RWPE1 (cell line): Measurements from ENCODE around the gene PTTG2.
A peak's percentile ranks its signal among the peaks of the same experiment; 100 is the strongest.

Source experiments
- CTCF ChIA-PET: fragments of 350-600 bp; sonication (Branson Sonifier 250); formaldehyde crosslinking; extraction: SDS; loops from one replicate; lab custom pipeline; 2021; lab: Yijun Ruan, JAX
- POLR2A ChIA-PET: fragments of 400-600 bp; formaldehyde crosslinking; extraction: SDS; loops from one replicate; lab custom pipeline; 2020; ENCODE audit warnings: antibody characterized with exemption; ENCODE audit not compliant: low non-redundant PET; lab: Yijun Ruan, JAX
- DNase-seq: peaks from one replicate; pipeline ENCODE4 v3.0.0; 2012; ENCODE audit warnings: low spot score
- H3K27ac ChIP-seq: fragments of 450-650 bp; 2 replicates; pipeline ENCODE4 v1.5.1; 2017
- TF ChIP-seq, protein P1 (sequence below): fragments of 450-650 bp; conservative IDR thresholded peaks from 2 replicates; pipeline ENCODE4 v1.5.1; 2017; ENCODE audit warnings: low read depth, mild to moderate bottlenecking

PTTG2 gene

DNA sequence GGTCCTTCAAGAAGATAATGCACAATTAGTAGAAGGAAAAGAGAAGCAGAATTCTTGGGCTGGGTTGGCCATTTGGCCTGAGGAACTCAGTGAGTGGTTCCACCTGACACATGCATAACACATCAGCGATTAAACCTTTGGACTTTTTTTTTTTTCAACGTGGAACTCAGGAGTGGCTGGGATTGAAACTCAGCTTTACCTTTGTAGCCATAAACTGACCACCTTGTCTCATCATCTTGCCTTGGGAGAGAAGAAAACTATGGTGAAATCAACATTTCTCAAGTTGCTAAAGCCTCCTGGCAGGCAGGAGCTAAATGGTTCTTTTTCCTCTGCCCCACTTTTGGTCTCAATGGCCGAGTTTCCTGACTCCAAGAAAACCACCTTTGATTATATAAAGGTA, 16.3 kb downstream of the PTTG2 start:
- POLR2A ChIA-PET: interaction anchor here (1.2 kb wide), 1 partner anchor 79 kb away, joined by 3 read pairs; no protein-coding TSS in a partner anchor
- TF ChIP-seq, protein P1, sequence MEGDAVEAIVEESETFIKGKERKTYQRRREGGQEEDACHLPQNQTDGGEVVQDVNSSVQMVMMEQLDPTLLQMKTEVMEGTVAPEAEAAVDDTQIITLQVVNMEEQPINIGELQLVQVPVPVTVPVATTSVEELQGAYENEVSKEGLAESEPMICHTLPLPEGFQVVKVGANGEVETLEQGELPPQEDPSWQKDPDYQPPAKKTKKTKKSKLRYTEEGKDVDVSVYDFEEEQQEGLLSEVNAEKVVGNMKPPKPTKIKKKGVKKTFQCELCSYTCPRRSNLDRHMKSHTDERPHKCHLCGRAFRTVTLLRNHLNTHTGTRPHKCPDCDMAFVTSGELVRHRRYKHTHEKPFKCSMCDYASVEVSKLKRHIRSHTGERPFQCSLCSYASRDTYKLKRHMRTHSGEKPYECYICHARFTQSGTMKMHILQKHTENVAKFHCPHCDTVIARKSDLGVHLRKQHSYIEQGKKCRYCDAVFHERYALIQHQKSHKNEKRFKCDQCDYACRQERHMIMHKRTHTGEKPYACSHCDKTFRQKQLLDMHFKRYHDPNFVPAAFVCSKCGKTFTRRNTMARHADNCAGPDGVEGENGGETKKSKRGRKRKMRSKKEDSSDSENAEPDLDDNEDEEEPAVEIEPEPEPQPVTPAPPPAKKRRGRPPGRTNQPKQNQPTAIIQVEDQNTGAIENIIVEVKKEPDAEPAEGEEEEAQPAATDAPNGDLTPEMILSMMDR: no peak
- DNase-seq: no peak
- peak overlapping the region; percentile 75 for H3K27ac ChIP-seq
- CTCF ChIA-PET: interaction anchor here (0.6 to 0.9 kb wide), 7 partner anchors 10 to 1445 kb away, joined by 3 to 6 read pairs (median 3); no protein-coding TSS in a partner anchor

DNA sequence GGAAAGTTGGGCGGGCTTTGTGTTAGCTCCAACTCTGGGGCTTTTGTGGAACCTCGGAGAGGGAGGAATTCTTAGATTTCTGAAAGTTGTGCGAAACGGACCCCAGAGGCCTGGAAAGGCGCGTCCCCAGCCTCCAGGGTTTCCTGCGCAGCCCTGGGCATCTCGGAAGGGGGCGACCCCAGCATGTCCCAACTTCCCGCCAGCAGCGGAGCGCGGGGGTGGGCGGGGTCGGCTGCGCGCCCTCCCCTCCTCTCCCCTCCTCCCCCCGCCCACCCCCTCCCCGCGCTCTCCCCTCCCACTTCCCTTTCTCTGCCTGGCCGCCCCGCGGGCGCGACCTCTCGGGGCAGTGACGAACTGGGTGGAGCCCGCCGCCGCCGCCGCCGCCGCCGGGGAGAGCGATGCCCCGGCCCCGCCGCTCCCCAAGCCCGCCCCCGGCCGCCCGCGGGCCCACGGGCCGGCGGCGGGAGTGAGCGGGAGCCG, 16.8 kb downstream of the PTTG2 start:
- CTCF ChIA-PET: interaction anchor here (0.7 to 1.9 kb wide), 6 partner anchors 11 to 1445 kb away, joined by 3 to 7 read pairs (median 4); no protein-coding TSS in a partner anchor
- TF ChIP-seq, protein P1: no peak
- peak overlapping the region; percentile 75 for H3K27ac ChIP-seq
- DNase-seq: peak; percentile 60
- POLR2A ChIA-PET: interaction anchor here (1.2 kb wide), 1 partner anchor 80 kb away, joined by 3 read pairs; no protein-coding TSS in a partner anchor

DNA sequence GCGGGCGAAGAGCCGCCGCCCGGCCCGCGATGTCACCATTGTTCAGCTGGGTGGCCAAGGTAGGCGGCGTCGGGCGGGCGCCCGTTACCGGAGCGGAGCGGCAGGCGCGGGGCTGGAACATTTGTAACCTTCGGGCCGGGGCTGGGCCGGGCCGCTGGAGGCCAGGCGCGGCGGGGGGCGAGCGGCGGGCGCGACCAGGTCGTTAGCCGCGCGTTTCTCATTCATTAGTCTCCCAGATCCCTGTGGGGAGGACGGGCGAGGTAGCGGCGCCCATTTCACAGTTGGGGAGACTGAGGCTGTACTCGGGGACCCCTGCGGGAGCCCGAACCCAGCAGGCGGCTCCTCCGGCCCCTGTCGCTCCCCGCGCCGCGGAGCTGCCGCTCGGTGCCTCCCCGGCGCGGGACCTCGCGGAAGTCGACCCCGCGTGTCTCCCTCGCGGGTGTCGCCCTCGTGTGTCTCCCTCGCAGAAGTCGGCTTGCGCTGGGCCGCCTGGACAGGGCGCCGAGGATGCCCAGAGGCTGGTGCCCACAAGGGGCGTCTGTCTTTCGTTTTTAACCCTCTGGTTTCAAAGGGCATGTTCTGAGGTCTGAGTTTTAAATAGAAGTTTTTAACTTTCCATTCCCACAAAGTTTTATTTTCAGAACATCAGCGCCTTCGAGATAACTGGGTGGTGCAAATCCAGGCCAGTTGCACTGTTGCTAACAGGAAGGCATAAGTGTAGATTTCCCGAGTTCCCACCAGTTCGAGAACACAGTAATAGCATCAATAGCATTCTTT, 17.5 kb downstream of the PTTG2 start:
- CTCF ChIA-PET: interaction anchor here (0.7 to 1.9 kb wide), 3 partner anchors 58 to 1799 kb away, joined by 3 to 7 read pairs (median 3); no protein-coding TSS in a partner anchor
- POLR2A ChIA-PET: no interaction called here

DNA sequence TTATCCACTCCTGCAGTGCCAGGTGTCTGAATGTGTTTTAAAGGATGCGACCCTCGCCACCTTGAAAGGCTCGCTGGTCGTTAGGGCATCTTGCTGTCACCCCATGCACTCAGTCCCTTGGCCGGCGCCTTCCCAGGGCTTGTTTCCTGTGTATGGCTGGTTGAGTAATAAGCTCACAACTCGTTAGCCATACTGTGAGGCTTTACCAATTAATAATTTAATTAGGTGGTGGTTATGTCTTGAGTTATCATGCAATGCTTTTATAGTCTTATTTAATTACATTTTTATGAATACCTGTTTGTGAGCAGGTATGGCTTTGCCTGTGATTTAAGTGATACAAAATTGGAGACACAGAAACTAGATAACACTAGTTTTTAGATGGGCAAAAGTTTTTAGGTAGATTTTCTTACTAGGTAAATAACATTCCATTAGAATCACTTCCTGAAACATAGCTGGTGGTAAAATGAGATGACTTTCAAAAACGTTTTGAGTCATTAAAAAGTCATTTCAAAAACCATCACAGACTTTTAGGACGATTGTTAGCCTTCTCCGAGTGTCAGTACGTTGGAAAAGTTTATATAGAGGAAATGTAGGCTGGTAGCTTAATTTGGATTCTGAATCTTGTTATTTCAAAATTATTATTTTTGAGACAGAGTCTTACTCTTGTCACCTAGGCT, 18.2 kb downstream of the PTTG2 start:
- TF ChIP-seq, protein P1: no peak
- no peak for DNase-seq
- ChIA-PET POLR2A (interaction anchor here (0.5 kb wide), 1 partner anchor 14 kb away, joined by 4 read pairs; no protein-coding TSS in a partner anchor), CTCF (interaction anchor here (0.6 to 1.9 kb wide), 3 partner anchors 35 to 1800 kb away, joined by 3 to 7 read pairs (median 5); no protein-coding TSS in a partner anchor)
- peak overlapping the region; percentile 75 for H3K27ac ChIP-seq

More for the DNA sequence above, 17.5 kb downstream of the PTTG2 start:
- H3K27ac ChIP-seq: peak overlapping the region; percentile 75
- peak; percentile 33 for DNase-seq
- TF ChIP-seq, protein P1: peak; percentile 83

DNA sequence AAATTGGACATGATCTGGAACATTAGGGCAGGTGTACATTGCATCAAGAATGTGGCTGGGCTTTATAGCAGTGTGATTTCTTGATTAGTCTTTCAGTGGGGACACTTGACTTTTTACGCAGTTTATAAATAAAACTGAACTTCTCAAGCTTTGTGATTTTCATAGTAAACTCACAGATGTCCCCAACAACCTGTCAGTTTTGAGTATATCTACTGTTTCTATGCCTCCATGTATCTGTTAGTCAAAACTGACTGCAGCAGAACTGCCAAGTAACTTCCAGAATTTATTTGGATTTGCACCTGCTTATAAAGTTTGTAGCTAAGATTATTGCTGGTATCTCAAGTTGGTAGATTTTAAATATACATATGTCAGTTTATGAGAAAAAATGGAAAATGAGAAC, 20.0 kb downstream of the PTTG2 start:
- no peak for DNase-seq
- ChIA-PET CTCF (no interaction called here), POLR2A (no interaction called here)
- TF ChIP-seq, protein P1: no peak
- H3K27ac ChIP-seq: no peak overlapping the region

DNA sequence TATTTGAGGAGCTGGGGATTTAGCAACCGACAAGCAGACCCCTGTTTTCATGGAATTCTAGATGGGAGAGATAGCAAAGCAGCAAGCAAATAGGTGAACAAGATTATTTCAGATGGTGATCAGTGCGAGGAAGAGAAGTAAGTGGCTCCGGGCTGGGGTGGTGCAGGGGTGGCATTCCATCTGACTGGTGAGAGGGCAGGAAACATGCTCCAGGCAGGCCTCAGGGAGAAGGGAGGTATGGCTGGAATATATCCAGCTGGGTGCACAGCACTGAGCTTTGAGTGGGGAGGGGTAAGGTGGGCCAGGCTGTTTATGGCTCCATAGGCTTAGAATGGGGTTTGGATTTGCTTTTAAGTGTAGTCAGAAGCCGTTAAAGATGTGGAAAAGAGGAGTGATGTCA, 21.2 kb downstream of the PTTG2 start:
- TF ChIP-seq, protein P1: no peak
- no peak for DNase-seq
- H3K27ac ChIP-seq: no peak overlapping the region
- CTCF ChIA-PET: no interaction called here
- POLR2A ChIA-PET: no interaction called here
